NOMO-1 treated with DMSO at 0.1 percent for 48 hours (cell line): ENCODE results near the gene NDUFAF7.
"Not testable (repeated sequence)": the region's sequence is repeated elsewhere in the genome, so short reads cannot be mapped to it uniquely, and the experiment has no call there.

Experiments used
- DNase-seq: peaks from one replicate; lab custom pipeline; 2025; ENCODE audit not compliant: unreplicated experiment; lab: John Stamatoyannopoulos, UW

NDUFAF7 gene

DNA sequence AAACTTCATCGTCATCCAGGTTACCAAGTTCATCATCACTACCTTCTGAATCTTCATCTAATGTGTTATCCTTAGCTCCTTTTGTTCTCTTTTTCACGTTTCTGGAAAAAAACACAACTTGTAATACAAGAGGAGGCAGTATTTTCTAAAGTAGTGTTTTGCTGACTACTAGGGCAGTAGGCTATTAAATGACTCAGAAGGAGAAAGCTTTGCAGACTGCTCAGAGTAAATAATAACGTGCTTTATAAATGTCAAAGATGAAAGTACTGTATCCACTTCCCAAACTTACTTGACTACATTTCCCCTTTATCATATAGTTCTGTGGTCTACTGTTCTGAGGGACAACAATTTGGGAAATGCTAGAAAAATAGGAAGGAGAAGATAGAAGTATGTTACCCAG, 19.5 kb upstream of the NDUFAF7 start:
- DNase-seq, result no peak

DNA sequence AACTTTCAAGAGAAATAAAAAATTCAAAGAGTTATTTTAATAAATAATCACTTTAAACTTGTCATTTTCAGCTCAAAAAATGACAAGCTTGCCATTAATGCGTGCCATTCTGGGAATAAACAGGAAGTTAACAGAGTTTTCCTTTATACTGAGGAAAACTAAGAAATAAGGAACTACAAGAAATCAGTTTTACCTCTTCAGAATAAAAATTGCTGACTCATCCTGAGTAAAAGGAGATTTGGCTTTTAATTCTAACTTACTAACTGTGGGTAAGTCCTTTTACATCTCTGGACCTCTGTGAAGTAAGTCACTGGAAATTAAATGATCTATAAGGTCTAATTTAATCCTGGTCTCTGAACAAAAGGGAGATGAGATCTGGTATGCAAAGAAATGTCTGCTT, 16.2 kb upstream of the NDUFAF7 start:
- DNase-seq, result peak; percentile 41

DNA sequence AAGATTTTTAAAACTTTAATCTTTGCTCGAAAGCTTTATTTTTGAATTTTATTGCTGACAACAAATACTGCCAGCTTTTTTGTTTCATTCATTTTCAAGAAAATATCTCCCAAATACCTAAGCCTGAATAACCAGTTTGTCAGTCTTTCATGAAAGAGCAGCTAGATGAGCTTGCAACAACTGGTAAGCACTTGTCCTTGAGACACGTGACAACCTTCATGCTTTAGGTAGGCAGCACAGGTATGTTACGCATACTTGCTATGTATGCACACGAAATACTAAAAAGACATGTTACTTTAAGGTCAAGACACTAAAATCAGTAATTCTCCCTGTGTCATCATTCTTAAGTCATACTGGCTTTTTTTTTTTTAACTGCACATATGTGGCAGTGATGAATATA, 12.4 kb upstream of the NDUFAF7 start:
- no peak for DNase-seq

DNA sequence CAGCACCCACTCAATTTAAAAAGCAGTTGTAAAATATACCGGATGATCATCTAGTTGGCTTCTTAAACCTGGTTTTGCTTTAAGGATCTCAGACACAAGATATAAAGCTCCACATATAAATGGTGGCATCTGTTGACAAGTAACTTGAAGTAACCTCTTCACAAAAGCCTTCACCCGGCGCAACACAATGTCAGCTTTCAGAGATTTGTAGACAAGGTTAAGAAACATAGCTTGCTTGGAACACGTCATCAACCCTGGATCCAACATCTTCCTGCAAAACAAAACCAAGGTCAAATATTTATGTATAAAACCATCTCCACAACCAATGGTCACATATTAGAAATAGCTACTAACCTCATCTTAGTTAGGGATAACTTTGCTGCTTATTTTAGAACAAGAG, 8.3 kb upstream of the NDUFAF7 start:
- no peak for DNase-seq

DNA sequence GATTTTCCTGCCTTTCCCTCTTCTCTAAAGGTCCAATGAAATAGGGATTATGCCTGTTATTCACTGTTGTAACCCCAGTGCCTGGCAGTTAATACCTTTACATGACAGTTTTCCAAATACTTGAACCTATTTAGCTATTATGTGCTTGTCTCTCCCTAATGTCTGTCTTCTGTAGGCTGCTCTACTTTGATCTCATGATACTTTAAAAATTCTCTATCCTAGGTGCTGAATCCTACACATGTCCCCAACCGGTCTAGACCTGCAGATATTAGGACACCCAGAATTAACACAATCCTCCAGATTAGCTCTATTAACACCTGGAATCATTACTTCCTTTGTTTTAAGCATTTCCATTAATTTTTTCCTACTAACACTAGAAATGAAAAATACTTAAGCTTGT, 7.4 kb upstream of the NDUFAF7 start:
- no peak for DNase-seq

DNA sequence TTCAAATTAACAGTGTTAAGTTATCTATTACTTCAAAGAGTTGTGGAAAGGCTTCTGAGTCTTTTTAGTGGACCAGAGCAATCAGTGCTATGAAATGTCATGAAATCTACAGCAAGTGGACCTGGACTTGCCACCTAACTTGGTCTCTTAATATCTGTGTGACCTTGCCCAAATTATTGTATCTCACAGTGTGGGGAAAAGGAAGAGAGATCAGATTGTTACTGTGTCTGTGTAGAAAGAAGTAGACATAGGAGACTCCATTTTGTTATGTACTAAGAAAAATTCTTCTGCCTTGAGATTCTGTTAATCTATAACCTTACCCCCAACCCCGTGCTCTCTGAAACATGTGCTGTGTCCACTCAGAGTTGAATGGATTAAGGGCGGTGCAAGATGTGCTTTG, 6.3 kb upstream of the NDUFAF7 start:
- DNase-seq, result not testable (repeated sequence)

DNA sequence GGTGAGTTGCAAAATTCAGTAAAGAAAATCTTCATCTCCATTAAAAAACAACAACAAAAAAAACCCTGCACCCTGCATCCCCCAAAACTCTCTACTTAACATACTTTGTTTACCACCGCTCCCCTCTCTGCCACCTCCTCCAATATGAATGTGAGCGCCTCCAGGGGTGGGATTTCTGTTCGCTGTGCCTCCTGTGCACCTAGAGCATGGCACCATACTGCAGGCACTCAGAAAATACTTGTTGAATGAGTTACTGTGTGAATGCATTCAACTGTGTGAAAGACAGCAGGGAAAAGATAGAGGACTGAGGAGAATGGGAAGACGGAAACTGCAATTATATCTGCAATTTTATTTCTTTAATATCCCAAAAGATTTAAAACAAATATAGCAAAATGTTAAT, 4.6 kb upstream of the NDUFAF7 start:
- no peak for DNase-seq

DNA sequence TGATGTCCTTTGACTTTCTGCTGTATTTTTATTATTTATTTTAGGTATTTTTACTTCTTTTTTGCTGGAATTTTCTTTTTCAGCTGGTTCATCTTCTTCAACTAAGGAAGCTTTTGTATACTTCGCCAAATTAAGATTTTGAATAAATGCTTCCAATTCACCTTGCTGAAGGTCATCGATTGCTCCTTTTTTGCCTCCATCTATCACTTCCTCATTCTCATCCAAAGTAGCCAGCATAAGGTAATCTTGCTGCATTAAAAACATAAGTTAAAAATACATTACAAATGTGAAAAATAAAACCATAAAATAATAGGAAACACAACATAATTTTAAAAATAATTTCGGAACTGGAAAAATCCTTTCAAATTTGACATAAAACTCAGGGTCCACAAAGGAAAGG, 2.7 kb upstream of the NDUFAF7 start:
- no peak for DNase-seq

DNA sequence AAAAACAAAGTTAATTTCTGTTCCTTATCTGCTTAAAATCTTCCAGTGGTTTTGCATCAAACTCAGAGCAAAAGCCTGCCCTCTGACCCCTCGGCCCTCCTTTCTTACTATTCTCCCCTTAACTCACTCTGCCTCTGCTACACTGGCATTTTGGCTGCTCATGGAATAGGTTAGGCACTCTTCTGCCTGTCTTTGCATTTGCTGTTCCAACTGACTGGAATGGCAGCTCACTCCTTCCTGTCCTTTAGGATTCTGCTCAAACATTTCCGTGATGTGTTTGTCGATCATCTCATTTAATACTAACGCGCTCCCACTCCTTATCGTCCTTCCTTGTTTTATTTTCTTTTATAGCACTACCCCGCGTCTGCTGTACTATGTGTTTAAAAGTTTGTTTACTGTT, 877 bp upstream of the NDUFAF7 start:
- no peak for DNase-seq

DNA sequence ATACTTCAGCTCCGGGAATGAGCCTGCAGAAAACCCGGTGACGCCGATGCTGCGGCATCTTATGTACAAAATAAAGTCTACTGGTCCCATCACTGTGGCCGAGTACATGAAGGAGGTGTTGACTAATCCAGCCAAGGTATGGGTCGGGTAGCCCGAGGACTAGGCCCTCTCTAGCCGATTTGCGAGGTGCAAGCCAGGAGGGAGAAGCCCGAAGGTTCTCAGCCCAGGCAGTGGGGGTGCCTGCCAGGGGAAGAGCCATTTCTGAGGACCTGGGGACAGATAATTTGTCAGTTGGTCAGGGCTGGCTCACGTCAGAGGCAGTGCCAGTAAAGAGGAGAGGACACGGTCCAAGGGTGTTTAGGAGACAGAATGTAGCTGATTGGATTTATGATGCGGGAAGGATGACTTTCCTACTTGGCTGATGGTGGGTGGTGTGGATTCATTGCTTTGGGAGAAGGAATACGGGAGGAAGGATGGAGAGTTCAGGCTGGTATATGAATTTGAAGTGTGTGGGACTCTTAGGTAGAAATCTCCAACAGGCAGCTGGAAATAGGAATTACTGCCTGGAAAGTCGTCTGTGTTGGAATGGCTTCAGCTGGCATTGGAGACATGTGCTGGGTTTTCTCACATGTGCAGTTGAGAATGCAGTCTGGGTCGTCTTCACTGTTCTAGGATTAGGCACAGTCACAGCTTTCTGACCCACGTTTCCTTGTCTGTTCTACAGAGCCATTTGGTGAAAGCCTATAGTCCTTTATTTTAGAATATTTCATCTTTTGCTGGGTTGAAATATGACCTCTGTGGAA, 874 bp downstream of the NDUFAF7 start:
- no peak for DNase-seq

DNA sequence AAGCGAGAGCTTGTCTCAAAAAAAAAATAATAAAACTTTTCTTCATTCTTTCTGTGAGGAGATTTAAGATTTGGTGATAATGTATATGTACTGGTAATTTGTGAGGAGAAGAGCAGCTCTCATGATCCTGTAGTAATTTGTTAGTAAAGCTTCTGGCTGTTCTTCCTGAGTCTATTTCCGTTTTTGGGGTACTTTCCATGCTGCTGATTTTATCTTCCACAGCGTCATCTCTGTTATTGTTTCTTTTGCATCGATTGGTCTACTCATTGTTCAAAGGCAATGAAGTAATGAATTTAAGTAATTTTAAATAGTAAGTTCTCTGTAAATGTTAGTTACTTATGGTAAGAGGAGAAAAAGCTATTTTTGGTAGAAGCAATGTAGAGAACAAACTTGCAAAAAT, 12.0 kb downstream of the NDUFAF7 start:
- no peak for DNase-seq

DNA sequence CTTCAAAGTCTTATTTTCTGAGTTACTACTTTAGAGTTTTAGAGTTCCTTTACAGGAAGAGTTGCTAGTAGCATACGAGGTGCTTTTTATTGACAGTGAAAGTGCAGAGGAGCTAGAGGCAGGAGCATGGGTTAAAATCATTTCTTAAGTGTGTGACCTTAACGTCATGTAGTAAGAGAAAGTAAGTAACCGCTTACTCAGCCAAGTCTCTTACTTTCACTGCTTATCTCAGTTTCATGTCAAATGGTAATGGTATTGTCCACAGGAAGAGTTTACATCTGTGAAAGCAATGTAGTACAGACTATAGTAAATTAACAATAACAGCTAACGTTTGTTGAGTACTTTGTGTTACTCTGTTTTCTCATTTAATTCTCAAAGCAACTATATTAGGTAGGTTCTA, 12.6 kb downstream of the NDUFAF7 start:
- no peak for DNase-seq

DNA sequence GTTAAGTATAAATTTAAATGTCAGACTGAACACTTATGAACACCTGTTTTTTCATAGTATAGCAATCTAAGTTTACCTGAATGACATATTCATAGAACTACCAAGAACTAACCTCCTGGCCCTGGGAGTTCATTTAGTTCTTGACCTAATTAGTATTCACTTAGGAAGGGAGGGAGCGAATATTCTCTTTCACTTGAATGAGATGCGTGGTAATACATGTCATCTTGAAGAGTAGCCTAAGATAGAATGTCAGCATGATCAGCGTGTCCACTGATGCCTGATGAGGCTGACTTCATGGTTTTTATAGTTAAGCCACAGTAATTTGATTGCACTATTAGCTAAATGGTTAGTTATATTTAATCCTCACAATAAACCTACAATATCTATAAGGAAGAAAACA, 13.3 kb downstream of the NDUFAF7 start:
- DNase-seq, result no peak

DNA sequence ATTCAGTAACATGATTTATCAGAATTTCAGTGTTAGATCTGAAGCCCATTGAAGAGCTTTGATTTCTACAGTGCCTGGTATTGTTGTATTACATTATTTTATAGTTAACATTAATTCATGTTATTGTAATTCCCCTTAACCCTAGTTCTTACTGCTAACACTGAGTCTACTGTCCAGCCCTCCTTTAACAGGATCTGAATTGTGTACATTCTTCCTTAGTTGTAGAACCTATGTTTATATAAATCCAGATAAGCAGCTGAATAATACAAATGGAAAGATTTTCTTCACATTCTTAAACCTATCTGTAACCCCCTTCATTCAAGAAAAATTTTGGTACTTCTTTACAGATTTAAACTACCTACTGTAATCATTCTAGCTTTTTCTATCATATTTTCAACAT, 14.7 kb downstream of the NDUFAF7 start:
- no peak for DNase-seq

DNA sequence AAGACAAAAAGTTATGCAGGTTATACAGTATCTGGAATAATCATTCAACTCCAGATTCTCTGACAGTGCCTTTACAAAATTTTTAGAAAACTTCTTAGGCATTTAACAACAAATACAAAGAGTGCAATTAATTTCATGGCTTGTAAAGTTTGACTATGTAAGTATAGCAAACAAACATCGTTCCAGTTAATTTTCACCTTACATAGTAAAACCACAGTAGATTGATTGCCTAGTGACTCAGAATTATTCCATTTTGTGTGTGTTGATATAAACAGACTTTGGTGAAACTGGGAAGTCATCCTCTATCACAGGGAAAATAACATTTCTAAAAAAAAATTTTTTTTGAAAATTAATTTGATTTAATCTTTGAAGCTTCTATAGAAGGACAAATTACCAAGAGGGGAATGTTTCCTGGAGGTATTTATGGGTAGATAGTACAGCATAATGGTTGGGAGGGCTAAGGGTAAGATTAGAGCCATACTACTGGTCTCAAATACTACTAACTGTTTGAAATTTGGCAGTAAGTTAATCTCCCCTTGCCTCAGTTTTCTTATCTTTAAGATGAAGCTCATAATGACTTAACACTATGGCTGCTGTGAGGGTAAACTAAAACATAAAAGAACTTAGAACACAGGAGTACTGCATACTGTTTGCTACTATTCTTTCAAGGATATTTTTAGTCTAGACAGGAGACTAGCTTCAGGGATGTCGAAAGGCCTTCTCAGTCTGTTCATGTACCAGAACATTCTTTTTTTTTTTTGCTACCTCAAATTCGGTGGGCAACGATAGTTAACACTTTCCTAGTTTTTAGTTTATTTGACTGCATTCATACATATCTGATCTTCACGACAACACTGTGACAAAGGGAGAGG, 19.6 kb downstream of the NDUFAF7 start:
- DNase-seq, result no peak

DNA sequence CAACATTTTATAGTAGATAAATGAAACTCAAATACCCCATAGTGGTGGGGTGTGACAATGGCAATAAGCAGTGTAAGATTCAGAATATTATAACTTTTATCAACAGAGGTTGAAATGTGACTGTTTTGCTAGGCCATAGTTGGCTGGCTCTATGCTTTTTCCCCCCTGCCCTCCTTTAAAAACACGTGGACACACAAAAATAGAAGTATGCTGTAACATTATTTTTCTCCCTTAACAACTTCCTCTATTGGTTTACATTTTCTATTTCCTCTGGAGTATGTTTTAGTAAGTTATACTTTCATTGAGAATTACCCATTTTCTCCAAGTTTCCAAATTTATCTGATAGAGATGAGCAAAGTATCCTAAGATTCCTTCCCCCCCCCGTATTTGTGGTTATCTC, 31.1 kb downstream of the NDUFAF7 start:
- peak; percentile 74 for DNase-seq

DNA sequence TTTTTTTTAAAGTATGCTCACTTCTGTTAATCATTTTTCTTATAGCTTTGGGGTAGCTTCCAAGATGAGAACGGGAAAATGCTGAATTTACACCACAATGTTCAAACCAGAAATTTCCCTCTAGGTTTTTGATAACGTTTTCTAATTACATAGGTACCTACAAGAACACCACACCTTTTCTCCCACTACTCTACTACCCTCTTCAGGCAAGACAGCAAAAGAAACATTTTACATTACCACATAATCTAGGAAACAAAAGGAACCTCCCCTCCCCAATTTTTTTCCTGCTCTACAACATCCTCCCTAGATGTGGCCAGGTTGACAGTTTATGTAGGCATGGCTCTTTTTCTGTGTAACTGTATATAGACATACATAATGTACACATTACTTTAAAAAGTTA, 32.4 kb downstream of the NDUFAF7 start:
- DNase-seq, result no peak

DNA sequence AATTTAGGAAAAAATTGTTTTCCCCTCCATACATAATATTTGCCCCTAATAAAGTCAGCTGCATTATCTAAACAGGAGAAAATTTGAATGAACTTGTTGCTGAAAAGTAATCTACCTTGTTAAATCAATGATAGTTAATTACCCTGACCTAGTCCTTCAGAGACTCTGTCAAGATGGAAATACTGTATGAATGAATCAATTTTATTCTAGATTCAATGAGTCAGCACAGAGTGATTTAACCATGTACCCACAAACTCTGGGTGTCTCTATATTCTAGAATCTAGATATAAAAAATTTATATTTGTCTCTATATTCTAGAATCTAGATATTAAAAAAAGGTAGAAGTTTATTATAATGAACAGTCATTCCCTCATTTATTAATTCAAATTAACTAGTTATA, 36.2 kb downstream of the NDUFAF7 start:
- no peak for DNase-seq

DNA sequence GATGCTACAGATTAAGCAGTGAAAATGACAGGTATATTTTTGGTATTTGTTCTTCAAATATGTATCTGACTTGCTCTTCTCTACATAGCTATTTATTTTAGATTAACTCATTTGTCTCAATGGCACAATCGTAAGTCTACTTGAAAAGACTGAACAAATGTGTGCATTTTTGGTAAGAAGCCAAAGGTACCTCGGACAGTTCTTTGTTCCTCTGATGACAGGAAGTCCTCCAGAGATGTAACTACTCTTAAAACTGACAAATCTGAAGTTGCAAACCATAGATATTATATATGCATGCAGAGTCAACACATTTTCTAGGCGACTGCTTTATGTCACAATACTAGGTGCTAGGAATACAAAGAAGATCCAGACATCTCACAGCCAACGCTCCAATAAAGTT, 36.7 kb downstream of the NDUFAF7 start:
- no peak for DNase-seq

DNA sequence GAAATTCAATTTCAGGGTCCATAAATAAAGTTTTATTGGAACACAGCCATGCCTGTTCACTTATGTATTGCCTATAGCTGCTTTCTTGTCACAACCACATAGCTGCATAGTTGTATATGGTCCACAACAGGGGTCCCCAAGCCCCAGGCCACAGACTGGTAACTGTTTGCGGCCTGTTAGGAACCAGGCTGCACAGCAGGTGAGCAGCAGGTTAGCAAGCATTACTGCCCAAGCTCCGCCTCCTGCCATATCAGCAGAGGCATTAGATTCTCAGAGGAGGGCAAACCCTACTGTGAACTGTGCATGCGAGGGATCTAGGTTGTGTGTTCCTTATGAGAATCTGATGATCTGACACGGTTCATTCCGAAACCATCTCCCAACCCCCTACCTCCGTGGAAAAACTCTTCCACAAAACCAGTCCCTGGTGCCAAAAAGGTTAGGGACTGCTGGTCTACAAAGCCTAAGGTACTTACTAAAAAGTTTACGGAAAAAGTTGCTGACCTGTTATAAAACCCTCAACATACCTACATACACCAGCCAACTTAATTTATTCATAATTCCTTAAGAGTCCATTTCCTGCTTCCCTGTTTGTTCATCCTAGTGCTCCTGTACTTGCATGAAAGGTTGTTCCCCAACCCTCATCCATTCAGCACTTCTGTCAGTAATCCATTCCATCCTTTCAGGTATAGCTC, 40.1 kb downstream of the NDUFAF7 start:
- no peak for DNase-seq

DNA sequence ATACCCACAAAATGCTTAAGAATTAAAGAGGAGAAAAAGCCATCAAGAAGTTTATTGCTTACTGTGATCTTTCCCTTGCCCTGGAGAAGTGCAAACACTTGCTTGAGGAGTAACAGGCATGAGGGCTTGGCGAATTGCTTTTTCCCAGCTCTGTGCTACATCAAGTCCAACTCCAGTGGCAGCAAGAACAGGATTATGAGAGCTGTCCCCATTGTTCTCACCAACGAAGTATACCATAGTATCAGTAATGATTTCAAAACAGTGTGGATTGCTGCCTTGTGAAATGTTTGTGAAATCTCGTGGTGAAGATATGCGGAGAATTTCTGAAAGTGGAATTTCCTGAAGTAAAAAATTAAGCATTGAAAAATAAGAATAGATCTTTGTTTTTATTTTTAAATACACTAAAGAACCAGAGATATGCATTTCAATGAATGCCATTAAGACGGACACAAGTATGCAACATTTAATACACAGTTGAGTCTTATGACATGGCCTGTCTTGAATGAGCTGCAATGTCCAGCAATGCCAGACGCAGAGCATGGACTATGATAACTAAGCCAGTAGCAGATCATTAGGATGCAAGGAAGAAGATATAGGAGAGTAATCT, 43.0 kb downstream of the NDUFAF7 start:
- DNase-seq, result peak; percentile 20
